ENCODE results near the gene SORL1-AS1.

Gene SORL1-AS1

GRCh38 chr11:121391914-121392313 is 60.9 kb downstream of the SORL1-AS1 start:
- FAIRE-seq: no peak
- no peak for DNase-seq (ENCODE audit: insufficient read length, low spot score)

GRCh38 chr11:121389651-121390050 is 63.1 kb downstream of the SORL1-AS1 start:
- DNase-seq (ENCODE audit: insufficient read length, low spot score) (no peak), FAIRE-seq (no peak)

More at GRCh38 chr11:121391914-121392313, 60.9 kb downstream of the SORL1-AS1 start:
- TF ChIP-seq POLR2A (IDR thresholded peaks at IDR 0.05; ENCODE audit: low read depth, low read length): no peak

More at GRCh38 chr11:121389651-121390050, 63.1 kb downstream of the SORL1-AS1 start:
- no peak for TF ChIP-seq POLR2A (IDR thresholded peaks at IDR 0.05; ENCODE audit: low read depth, low read length)

Measured in H54 (cell line).